GM18909 (cell line): ENCODE data around the gene COPZ2.
A peak's percentile ranks its signal among the peaks of the same experiment; 100 is the strongest.
"Not testable (repeated sequence)": the region's sequence is repeated elsewhere in the genome, so short reads cannot be mapped to it uniquely, and the experiment has no call there.

Experiments used
- ATAC-seq: cut with Tn5 transposase; IDR thresholded peaks from one replicate; pipeline ENCODE4 v1.9.1; 2021; ENCODE audit warnings: mild to moderate bottlenecking; ENCODE audit not compliant: unreplicated experiment, poor library complexity

Gene COPZ2

GRCh38 chr17:48036693-48037035 is 933 bp downstream of the COPZ2 start:
- no peak for ATAC-seq

GRCh38 chr17:48034734-48035133 is 2.9 kb downstream of the COPZ2 start:
- ATAC-seq: not testable (repeated sequence)

- no peak for ATAC-seq
Observed at GRCh38 chr17:48031966-48032365, 5.6 kb downstream of the COPZ2 start.

GRCh38 chr17:48030531-48030930 is 7.1 kb downstream of the COPZ2 start:
- ATAC-seq: no peak

- no peak for ATAC-seq
Observed at GRCh38 chr17:48028736-48029135, 8.9 kb downstream of the COPZ2 start.

GRCh38 chr17:48027322-48027981 is 10.1 kb downstream of the COPZ2 start:
- ATAC-seq: no peak

GRCh38 chr17:48026502-48027321 is 10.9 kb downstream of the COPZ2 start:
- ATAC-seq: peak; percentile 37

- ATAC-seq: no peak
Observed at GRCh38 chr17:48025904-48026501, 11.6 kb downstream of the COPZ2 start.

- peak; percentile 82 for ATAC-seq
Observed at GRCh38 chr17:48025040-48025903, 12.3 kb downstream of the COPZ2 start.

- no peak for ATAC-seq
Observed at GRCh38 chr17:48024149-48025039, 13.2 kb downstream of the COPZ2 start.

- no peak for ATAC-seq
Observed at GRCh38 chr17:48023400-48024148, 14.0 kb downstream of the COPZ2 start.

GRCh38 chr17:48022901-48023300 is 14.7 kb downstream of the COPZ2 start:
- ATAC-seq: no peak

- ATAC-seq: no peak
Observed at GRCh38 chr17:48021934-48022333, 15.7 kb downstream of the COPZ2 start.

- ATAC-seq: not testable (repeated sequence)
Observed at GRCh38 chr17:48017817-48018158, 19.8 kb downstream of the COPZ2 start.

GRCh38 chr17:48016112-48016511 is 21.5 kb downstream of the COPZ2 start:
- ATAC-seq: no peak

GRCh38 chr17:48014595-48015111 is 22.9 kb downstream of the COPZ2 start:
- no peak for ATAC-seq

- no peak for ATAC-seq
Observed at GRCh38 chr17:48013876-48014594, 23.6 kb downstream of the COPZ2 start.

GRCh38 chr17:48012654-48013053 is 24.9 kb downstream of the COPZ2 start:
- ATAC-seq: no peak
